GM20000 (cell line): ENCODE measurements around the gene KLHL22.
A peak's percentile ranks its signal among the peaks of the same experiment; 100 is the strongest.

Source experiments
- DNase-seq: peaks from one replicate; pipeline ENCODE4 v3.0.0; 2012; ENCODE audit warnings: low spot score
- CTCF ChIP-seq: IDR thresholded peaks from 2 replicates; pipeline ENCODE4 v1.5.1; 2012; ENCODE audit warnings: mild to moderate bottlenecking, control low read depth; ENCODE audit errors: extremely low read depth, missing control alignments

The KLHL22 gene

GRCh38 chr22:20439556-20439927 is 56.1 kb downstream of the KLHL22 start:
- no peak for TF ChIP-seq CTCF
- DNase-seq: no peak

GRCh38 chr22:20438678-20439492 is 56.7 kb downstream of the KLHL22 start:
- DNase-seq: peak; percentile 43

GRCh38 chr22:20438427-20438677 is 57.2 kb downstream of the KLHL22 start:
- no peak for DNase-seq
- TF ChIP-seq CTCF: no peak

More at GRCh38 chr22:20438678-20439492, 56.7 kb downstream of the KLHL22 start:
- TF ChIP-seq CTCF: no peak

GRCh38 chr22:20437613-20438426 is 57.8 kb downstream of the KLHL22 start, which contains the start of gene SCARF2:
Gene SCARF2, minus strand, starts transcription at chr22:20437825. Its CDS starts 71 bp downstream, at chr22:20437754.
- TF ChIP-seq CTCF: no peak
- DNase-seq: peak; percentile 55

- TF ChIP-seq CTCF: no peak
- peak; percentile 59 for DNase-seq
These were observed 58.6 kb downstream of the KLHL22 start for GRCh38 chr22:20436768-20437612.

GRCh38 chr22:20436307-20436767 is 59.3 kb downstream of the KLHL22 start:
- TF ChIP-seq CTCF: no peak
- no peak for DNase-seq
